MCF 10A (cell line): ENCODE measurements around the gene MED17. TPM values are rescaled to one million over a fixed set of nuclear protein-coding genes. Genes with fewer than 3 reads are reported as not detected.
"Not testable (repeated sequence)": the region's sequence is repeated elsewhere in the genome, so short reads cannot be mapped to it uniquely, and the experiment has no call there.

Source experiments
- BruUV-seq: library from RNA; stranded (reverse); fragments of 400-500 nt; replicated peaks from 2 replicates; lab custom pipeline; 2021; lab: Mats Ljungman, UMichigan
- CTCF ChIA-PET: fragments of 300-600 bp; sonication (Branson Sonifier 250); formaldehyde crosslinking; extraction: SDS; loops from one replicate; lab custom pipeline; 2021; ENCODE audit warnings: antibody characterized with exemption, inconsistent platforms; lab: Yijun Ruan, JAX
- POLR2A ChIA-PET: fragments of 300-600, 350-650 bp; sonication (Branson Sonifier 250); formaldehyde crosslinking; extraction: SDS; loops from one replicate; lab custom pipeline; 2020; ENCODE audit warnings: antibody characterized with exemption, inconsistent platforms; lab: Yijun Ruan, JAX
- DNase-seq: peaks from one replicate; pipeline ENCODE4 v3.0.0-alpha.2; 2018; ENCODE audit not compliant: unreplicated experiment
- H3K27ac Mint-ChIP-seq: one replicate; pipeline ENCODE4 v1.8.0; 2022; ENCODE audit warnings: mild to moderate bottlenecking, low read depth, mixed read lengths; ENCODE audit not compliant: unreplicated experiment
- H3K27me3 Mint-ChIP-seq: one replicate; pipeline ENCODE4 v1.8.0; 2022; ENCODE audit warnings: mixed read lengths; ENCODE audit not compliant: insufficient read depth, unreplicated experiment
- H3K36me3 Mint-ChIP-seq: one replicate; pipeline ENCODE4 v1.8.0; 2022; ENCODE audit warnings: mild to moderate bottlenecking, moderate library complexity, mixed read lengths; ENCODE audit not compliant: insufficient read depth, unreplicated experiment
- H3K4me1 Mint-ChIP-seq: one replicate; pipeline ENCODE4 v1.8.0; 2022; ENCODE audit warnings: mixed read lengths; ENCODE audit not compliant: insufficient read depth, unreplicated experiment
- H3K4me3 Mint-ChIP-seq: one replicate; pipeline ENCODE4 v1.8.0; 2022; ENCODE audit warnings: mild to moderate bottlenecking, moderate library complexity, mixed read lengths; ENCODE audit not compliant: unreplicated experiment
- H3K9me3 Mint-ChIP-seq: one replicate; pipeline ENCODE4 v1.8.0; 2022; ENCODE audit warnings: mixed read lengths; ENCODE audit not compliant: unreplicated experiment
- CTCF ChIP-seq: fragments of 200-600 bp; IDR thresholded peaks from one replicate; pipeline ENCODE4 v1.8.0; 2022; ENCODE audit warnings: antibody characterized with exemption, mild to moderate bottlenecking; ENCODE audit not compliant: unreplicated experiment
- intact Hi-C: fragments of 100-400 bp; cut with micrococcal nuclease; formaldehyde crosslinking; loops from 2 replicates; pipeline ENCODE4 v1.14.1; 2022
- total RNA-seq: library from RNA; stranded (reverse); gene quantifications from 2 replicates; pipeline ENCODE4 v1.2.3, GENCODE V29; 2022

Gene MED17
- total RNA-seq, 1 experiment from 2014 or later: 42.2 TPM

GRCh38 chr11:93741882-93742226, 42.2 kb upstream of the MED17 start:
- intact Hi-C loops: loop anchor here (1.0 kb wide), 1 partner anchor 42 kb away; the partner anchor contains the start of gene MED17

GRCh38 chr11:93743291-93743690, 40.8 kb upstream of the MED17 start:
- CTCF ChIA-PET: no interaction called here
- Mint-ChIP-seq H3K9me3 (no peaks in the 10 kb centered on the region), H3K27me3 (no peaks in the 10 kb centered on the region), H3K4me3 (peak overlapping the region; percentile 98), H3K27ac (no peak overlapping the region), H3K36me3 (peaks cover 48% of the 10 kb centered on the region), H3K4me1 (peaks cover 23% of the 10 kb centered on the region)
- BruUV-seq: no TSS peak
- POLR2A ChIA-PET: interaction anchor here (0.6 to 8.9 kb wide), 4 partner anchors 15 to 750 kb away, joined by 3 to 169 read pairs (median 64); partner anchors contain the start of gene MED17
- no peak for TF ChIP-seq CTCF
- no peak for DNase-seq
- intact Hi-C loops: no loop called here

More at GRCh38 chr11:93741882-93742226, 42.2 kb upstream of the MED17 start:
- ChIA-PET POLR2A (interaction anchor here (0.6 to 8.9 kb wide), 31 partner anchors 9 to 767 kb away, joined by 3 to 169 read pairs (median 4); partner anchors contain the start of genes CEP295, MED17 and PANX1), CTCF (interaction anchor here (0.6 to 0.9 kb wide), 4 partner anchors 13 to 699 kb away, joined by 3 to 5 read pairs (median 4); no protein-coding TSS in a partner anchor)
- H3K27me3 Mint-ChIP-seq: no peaks in the 10 kb centered on the region
- H3K9me3 Mint-ChIP-seq: no peaks in the 10 kb centered on the region
- peak; percentile 89 for DNase-seq
- H3K36me3 Mint-ChIP-seq: peaks cover 62% of the 10 kb centered on the region
- peaks cover 32% of the 10 kb centered on the region for H3K4me1 Mint-ChIP-seq
- no peak for TF ChIP-seq CTCF
- H3K4me3 Mint-ChIP-seq: peak overlapping the region; percentile 98
- peak overlapping the region; percentile 99 for H3K27ac Mint-ChIP-seq
- TSS peak; percentile 80 for BruUV-seq

GRCh38 chr11:93744669-93745004, 39.4 kb upstream of the MED17 start:
- TF ChIP-seq CTCF: no peak
- Mint-ChIP-seq H3K27me3 (no peaks in the 10 kb centered on the region), H3K4me1 (peaks cover 10% of the 10 kb centered on the region), H3K9me3 (no peaks in the 10 kb centered on the region), H3K36me3 (peaks cover 43% of the 10 kb centered on the region), H3K27ac (no peak overlapping the region), H3K4me3 (no peak overlapping the region)
- no TSS peak for BruUV-seq
- intact Hi-C loops: no loop called here
- ChIA-PET POLR2A (no interaction called here), CTCF (no interaction called here)
- DNase-seq: no peak

GRCh38 chr11:93745005-93745755, 38.9 kb upstream of the MED17 start:
- H3K4me1 Mint-ChIP-seq, BruUV-seq, H3K27me3 Mint-ChIP-seq, H3K9me3 Mint-ChIP-seq, H3K4me3 Mint-ChIP-seq, H3K27ac Mint-ChIP-seq, POLR2A ChIA-PET, CTCF ChIA-PET, intact Hi-C loops, DNase-seq: not testable (repeated sequence)
- H3K36me3 Mint-ChIP-seq: peaks cover 37% of the 10 kb centered on the region
